IMR-90 (cell line): ENCODE measurements around the gene NR2F2. TPM values are rescaled to one million over a fixed set of nuclear protein-coding genes. Genes with fewer than 3 reads are reported as not detected.
A peak's percentile ranks its signal among the peaks of the same experiment; 100 is the strongest.

Experiments used
- ATAC-seq: fragments of 200-7000 bp; cut with Tn5 transposase; 2 replicates; pipeline ENCODE4 v1.9.1; 2020; ENCODE audit warnings: low read depth, mild to moderate bottlenecking, moderate library complexity
- BruUV-seq: library from RNA; stranded (reverse); fragments of 400-500 nt; replicated peaks from 2 replicates; lab custom pipeline; 2021; lab: Mats Ljungman, UMichigan
- CTCF ChIA-PET: fragments of 300-600 bp; formaldehyde crosslinking; extraction: SDS; loops from one replicate; lab custom pipeline; 2021; ENCODE audit warnings: antibody characterized with exemption; lab: Yijun Ruan, JAX
- POLR2A ChIA-PET: fragments of 300-600 bp; sonication (Branson Sonifier 250); formaldehyde crosslinking; loops from one replicate; lab custom pipeline; 2022; ENCODE audit warnings: antibody characterized with exemption; ENCODE audit not compliant: unreplicated experiment; lab: Charles Lee
- DNase-seq: peaks from one replicate; pipeline ENCODE4 v3.0.0; 2013
- H2AFZ ChIP-seq: replicated peaks from 2 replicates; pipeline ENCODE3; 2013; ENCODE audit warnings: low read length, mild to moderate bottlenecking; ENCODE audit not compliant: poor library complexity
- H2AK5ac ChIP-seq: 2 replicates; pipeline ENCODE4 v1.6.1; 2013; ENCODE audit warnings: low read depth, low read length, inconsistent platforms
- H2AK9ac ChIP-seq: replicated peaks from 2 replicates; pipeline ENCODE3; 2013; ENCODE audit warnings: mild to moderate bottlenecking, low read depth, low read length, moderate library complexity; ENCODE audit not compliant: poor library complexity
- H2BK120ac ChIP-seq: 2 replicates; pipeline ENCODE4 v1.6.1; 2013; ENCODE audit warnings: low read depth, low read length, inconsistent platforms
- H2BK15ac ChIP-seq: 3 replicates; pipeline ENCODE4 v1.6.1; 2013; ENCODE audit warnings: low read depth, low read length, inconsistent platforms
- H2BK20ac ChIP-seq: 2 replicates; pipeline ENCODE4 v1.6.1; 2013; ENCODE audit warnings: low read depth, mild to moderate bottlenecking, inconsistent platforms, low read length, moderate library complexity
- H2BK5ac ChIP-seq: 2 replicates; pipeline ENCODE4 v1.6.1; 2013; ENCODE audit warnings: mild to moderate bottlenecking, low read depth, low read length, inconsistent platforms; ENCODE audit not compliant: poor library complexity, severe bottlenecking
- H3K14ac ChIP-seq: replicated peaks from 2 replicates; pipeline ENCODE4 v1.6.1; 2013; ENCODE audit warnings: low read depth, low read length, inconsistent platforms
- H3K18ac ChIP-seq: 2 replicates; pipeline ENCODE4 v1.6.1; 2013; ENCODE audit warnings: low read depth, low read length, control low read depth
- H3K23ac ChIP-seq: 2 replicates; pipeline ENCODE4 v1.6.1; 2013; ENCODE audit warnings: low read depth, low read length, inconsistent platforms
- H3K27ac ChIP-seq: 2 replicates; pipeline ENCODE4 v1.5.1; 2013; ENCODE audit warnings: mild to moderate bottlenecking, control low read depth, low read length; ENCODE audit not compliant: insufficient read depth
- H3K27me3 ChIP-seq: 2 replicates; pipeline ENCODE4 v1.6.1; 2013; ENCODE audit warnings: low read length; ENCODE audit not compliant: control insufficient read depth, insufficient read depth
- H3K36me3 ChIP-seq: 2 replicates; pipeline ENCODE4 v1.6.1; 2013; ENCODE audit warnings: low read length, mixed read lengths; ENCODE audit not compliant: control insufficient read depth, insufficient read depth
- H3K4ac ChIP-seq: 2 replicates; pipeline ENCODE4 v1.6.1; 2013; ENCODE audit warnings: low read depth, low read length, inconsistent platforms
- H3K4me1 ChIP-seq: 2 replicates; pipeline ENCODE4 v1.6.1; 2013; ENCODE audit warnings: low read length, mixed read lengths; ENCODE audit not compliant: control insufficient read depth, insufficient read depth
- H3K4me2 ChIP-seq: 2 replicates; pipeline ENCODE4 v1.6.1; 2013; ENCODE audit warnings: low read depth, mild to moderate bottlenecking, control low read depth, low read length, moderate library complexity
- H3K4me3 ChIP-seq: 2 replicates; pipeline ENCODE4 v1.5.1; 2013; ENCODE audit warnings: low read depth, mild to moderate bottlenecking, control low read depth, low read length, moderate library complexity; ENCODE audit not compliant: insufficient read depth
- H3K56ac ChIP-seq: 2 replicates; pipeline ENCODE4 v1.6.1; 2013; ENCODE audit warnings: low read length, inconsistent platforms; ENCODE audit not compliant: insufficient read depth; ENCODE audit errors: extremely low read depth
- H3K79me1 ChIP-seq, 2 experiments: 2 replicates each; pipeline ENCODE4 v1.6.1; 2013; ENCODE audit warnings: low read length in 2 of 2, inconsistent platforms in 1 of 2, low read depth in 1 of 2
- H3K9ac ChIP-seq: 2 replicates; pipeline ENCODE4 v1.6.1; 2013; ENCODE audit warnings: low read depth, low read length, control low read depth
- H3K9me1 ChIP-seq: 2 replicates; pipeline ENCODE4 v1.6.1; 2013; ENCODE audit warnings: low read length, inconsistent platforms; ENCODE audit not compliant: insufficient read depth
- H3K9me3 ChIP-seq: 2 replicates; pipeline ENCODE4 v1.6.1; 2013; ENCODE audit warnings: low read length; ENCODE audit not compliant: control insufficient read depth, insufficient read depth
- H4K20me1 ChIP-seq: 2 replicates; pipeline ENCODE4 v1.6.1; 2013; ENCODE audit warnings: low read length, inconsistent platforms; ENCODE audit not compliant: insufficient read depth
- H4K5ac ChIP-seq: 2 replicates; pipeline ENCODE4 v1.6.1; 2013; ENCODE audit warnings: mild to moderate bottlenecking, low read depth, low read length, control low read depth
- H4K8ac ChIP-seq, 2 experiments: 2 replicates each; pipeline ENCODE4 v1.6.1; 2013; ENCODE audit warnings: low read depth in 2 of 2, low read length in 2 of 2, control low read depth in 1 of 2, inconsistent platforms in 1 of 2
- H4K91ac ChIP-seq: 2 replicates; pipeline ENCODE4 v1.6.1; 2013; ENCODE audit warnings: low read depth, low read length, inconsistent platforms; ENCODE audit not compliant: insufficient read depth
- BHLHE40 ChIP-seq: fragments of 150-350 bp; IDR thresholded peaks from 2 replicates; pipeline ENCODE4 v1.6.1; 2016; ENCODE audit warnings: mild to moderate bottlenecking, low read depth, low read length
- CEBPB ChIP-seq: IDR thresholded peaks from 2 replicates; pipeline ENCODE4 v1.6.1; 2012; ENCODE audit warnings: low read depth, low read length, improper control_type of control experiment
- CHD1 ChIP-seq: IDR thresholded peaks from 2 replicates; pipeline ENCODE4 v1.6.1; 2012; ENCODE audit warnings: low read depth, low read length, improper control_type of control experiment
- FOS ChIP-seq: fragments of 150-350 bp; IDR thresholded peaks from 2 replicates; pipeline ENCODE4 v1.6.1; 2016; ENCODE audit warnings: low read depth, low read length
- MAFK ChIP-seq: IDR thresholded peaks from 2 replicates; pipeline ENCODE4 v1.6.1; 2012; ENCODE audit warnings: low read depth, low read length, improper control_type of control experiment
- MAZ ChIP-seq: IDR thresholded peaks from 2 replicates; pipeline ENCODE4 v1.6.1; 2012; ENCODE audit warnings: low read depth, mild to moderate bottlenecking, low read length, improper control_type of control experiment, moderate library complexity, borderline replicate concordance
- MXI1 ChIP-seq: IDR thresholded peaks from 2 replicates; pipeline ENCODE4 v1.6.1; 2012; ENCODE audit warnings: low read depth, mild to moderate bottlenecking, low read length, moderate library complexity, borderline replicate concordance
- NFE2L2 ChIP-seq: fragments of 150-350 bp; IDR thresholded peaks from 2 replicates; pipeline ENCODE4 v1.6.1; 2016; ENCODE audit warnings: low read depth, mild to moderate bottlenecking, low read length
- RCOR1 ChIP-seq: IDR thresholded peaks from 2 replicates; pipeline ENCODE4 v1.6.1; 2012; ENCODE audit warnings: mild to moderate bottlenecking, low read length, improper control_type of control experiment; ENCODE audit not compliant: insufficient replicate concordance
- RFX5 ChIP-seq: IDR thresholded peaks from 2 replicates; pipeline ENCODE4 v1.8.0; 2012; ENCODE audit warnings: low read depth, mild to moderate bottlenecking, low read length, moderate library complexity
- WGBS, 2 experiments: methylation state at CpG; one replicate each; pipeline versions ENCODE4 v1.1.5 to v1.1.7; 2013; ENCODE audit warnings: missing lambda C conversion rate in 2 of 2; ENCODE audit not compliant: insufficient read length in 1 of 2; ENCODE audit errors: extremely low coverage in 2 of 2; 5-methylcytosine and 5-hydroxymethylcytosine counted together
- dilution Hi-C: fragments of 300-500 bp; cut with HindIII; formaldehyde crosslinking; loops from one replicate; pipeline ENCODE4 v1.14.3; 2018; ENCODE audit warnings: low sequenced_read_pairs; ENCODE audit not compliant: unreplicated experiment
- in situ Hi-C: fragments of 300-500 bp; cut with MboI; formaldehyde crosslinking; loops from 3 replicates; pipeline ENCODE4 v1.14.3; 2019; ENCODE audit warnings: low sequenced_read_pairs, inconsistent platforms, mixed read lengths
- intact Hi-C: fragments of 100-400 bp; cut with micrococcal nuclease; formaldehyde crosslinking; loops from 2 replicates; pipeline ENCODE4 v1.10.0; 2022
- polyA plus RNA-seq, 3 experiments: library from polyadenylated mRNA; depleted of rRNA; stranded (reverse); fragments of >200 nt; gene quantifications; 2 replicates each; pipeline ENCODE4 v1.2.3, GENCODE V29; 2012; ENCODE audit warnings: low replicate concordance in 1 of 3
- total RNA-seq: library from RNA; depleted of rRNA; stranded (reverse); fragments of >200 nt; gene quantifications from 2 replicates; pipeline ENCODE4 v1.2.3, GENCODE V29; 2012
- TF ChIP-seq, protein P1 (sequence below): fragments of 150-350 bp; IDR thresholded peaks from 2 replicates; pipeline ENCODE4 v1.6.1; 2016; ENCODE audit warnings: low read depth, mild to moderate bottlenecking, low read length, moderate library complexity, borderline replicate concordance
- TF ChIP-seq, protein P2 (sequence below): conservative IDR thresholded peaks from 2 replicates; pipeline ENCODE4 v1.5.1; 2012; ENCODE audit warnings: mild to moderate bottlenecking, low read depth, low read length, improper control_type of control experiment

NR2F2 gene
- total and polyA plus RNA-seq, 2 of the 4 experiments (the other 2 are of a cell fraction) = 20.3 to 161 TPM

DNA sequence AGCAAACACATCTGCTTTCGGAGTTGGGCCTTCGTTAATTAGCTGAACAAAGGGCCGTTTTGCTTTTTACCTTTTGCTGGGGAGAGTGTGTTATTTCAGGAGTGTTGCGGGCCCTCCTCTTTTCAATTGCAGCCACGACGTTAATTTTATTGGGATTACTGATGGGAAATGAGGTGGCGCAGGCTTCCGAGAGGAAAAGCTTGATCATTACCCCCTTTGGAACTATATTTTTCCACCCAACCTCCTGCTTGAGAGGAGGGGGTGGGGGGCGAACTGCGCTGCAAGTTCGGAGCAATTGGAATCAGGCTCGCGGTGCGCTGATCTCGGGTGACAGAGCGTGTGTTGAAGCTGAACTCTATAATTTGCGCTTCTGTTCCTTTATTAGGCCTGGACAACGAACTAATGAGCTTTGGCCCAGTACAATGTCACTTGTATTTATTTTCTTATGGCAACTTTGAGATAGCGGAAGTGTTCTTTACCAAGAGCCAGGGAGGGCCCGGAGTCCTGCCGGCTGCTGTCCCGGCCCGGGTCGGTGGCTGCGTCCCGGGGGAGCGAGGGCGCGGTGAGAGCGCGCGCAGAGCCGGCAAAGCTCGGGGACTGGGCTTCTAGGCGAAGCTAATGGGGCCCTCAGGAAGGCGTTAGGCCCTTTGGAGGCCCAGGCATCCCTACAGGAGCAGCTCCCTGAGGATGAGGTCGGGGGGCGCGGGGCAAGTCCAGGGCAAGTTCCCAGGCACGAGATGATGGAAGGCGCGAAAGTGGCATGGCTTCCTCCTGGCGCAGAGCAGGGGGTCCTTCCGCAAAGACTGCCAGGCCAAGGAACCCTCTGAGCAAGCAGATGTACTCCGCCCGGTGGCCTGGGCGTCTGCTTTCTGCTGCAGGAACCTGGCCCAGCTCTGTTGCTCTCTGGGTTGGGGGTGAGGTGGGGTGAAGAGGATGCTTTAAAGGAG, 12.9 kb downstream of the NR2F2 start:
- Histone ChIP-seq H3K56ac (peak overlapping the region; percentile 95), H3K9me1 (no peaks in the 10 kb centered on the region), H2AFZ (peak overlapping the region; percentile 47), H4K20me1 (0 out of 2 replicates have a peak, but pooled peaks cover 3% of the 10 kb centered on the region), H4K8ac (peak overlapping the region; percentile 85 to 92), H3K4ac (peak overlapping the region; percentile 98), H3K4me1 (peaks cover 45% of the 10 kb centered on the region), H3K14ac (peak overlapping the region; percentile 92), H4K5ac (peak overlapping the region; percentile 76), H2AK9ac (peak overlapping the region; percentile 90), H3K36me3 (peaks cover 25% of the 10 kb centered on the region; the same call in 1 of the 2 replicates), H3K4me3 (peak overlapping the region; percentile 46), H3K9me3 (no peaks in the 10 kb centered on the region), H3K23ac (peak overlapping the region; percentile 100), H4K91ac (peak overlapping the region; percentile 94), H3K18ac (peak overlapping the region; percentile 88), H2BK15ac (peak overlapping the region; percentile 25; the same call in 1 of the 3 replicates), H2BK20ac (peak overlapping the region; percentile 71), H3K9ac (peak overlapping the region; percentile 80), H3K27ac (peak overlapping the region; percentile 88), H3K27me3 (no peaks in the 10 kb centered on the region), H2BK120ac (peak overlapping the region; percentile 92), H2AK5ac (peak overlapping the region; percentile 92), H3K79me1 (peaks cover 5 to 13% of the 10 kb centered on the region in 2 experiments; a peak in 3 of 4 replicates), H2BK5ac (peak overlapping the region; percentile 92), H3K4me2 (peak overlapping the region; percentile 90)
- dilution Hi-C loops (no loop called here), intact Hi-C loops (no loop called here), in situ Hi-C loops (loop anchor here (10.0 to 25.0 kb wide), 3 partner anchors 781 to 1319 kb away; no protein-coding TSS in a partner anchor)
- BruUV-seq = no TSS peak
- no peak for TF ChIP-seq FOS
- TF ChIP-seq CEBPB = no peak
- TF ChIP-seq MXI1 = no peak
- no peak for TF ChIP-seq RCOR1
- TF ChIP-seq RFX5 = no peak
- TF ChIP-seq, protein P1, sequence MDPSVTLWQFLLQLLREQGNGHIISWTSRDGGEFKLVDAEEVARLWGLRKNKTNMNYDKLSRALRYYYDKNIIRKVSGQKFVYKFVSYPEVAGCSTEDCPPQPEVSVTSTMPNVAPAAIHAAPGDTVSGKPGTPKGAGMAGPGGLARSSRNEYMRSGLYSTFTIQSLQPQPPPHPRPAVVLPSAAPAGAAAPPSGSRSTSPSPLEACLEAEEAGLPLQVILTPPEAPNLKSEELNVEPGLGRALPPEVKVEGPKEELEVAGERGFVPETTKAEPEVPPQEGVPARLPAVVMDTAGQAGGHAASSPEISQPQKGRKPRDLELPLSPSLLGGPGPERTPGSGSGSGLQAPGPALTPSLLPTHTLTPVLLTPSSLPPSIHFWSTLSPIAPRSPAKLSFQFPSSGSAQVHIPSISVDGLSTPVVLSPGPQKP = no peak
- no peak for TF ChIP-seq MAFK
- no peak for TF ChIP-seq MAZ
- no peak for TF ChIP-seq NFE2L2
- TF ChIP-seq CHD1 = no peak
- no peak for TF ChIP-seq BHLHE40
- TF ChIP-seq, protein P2, sequence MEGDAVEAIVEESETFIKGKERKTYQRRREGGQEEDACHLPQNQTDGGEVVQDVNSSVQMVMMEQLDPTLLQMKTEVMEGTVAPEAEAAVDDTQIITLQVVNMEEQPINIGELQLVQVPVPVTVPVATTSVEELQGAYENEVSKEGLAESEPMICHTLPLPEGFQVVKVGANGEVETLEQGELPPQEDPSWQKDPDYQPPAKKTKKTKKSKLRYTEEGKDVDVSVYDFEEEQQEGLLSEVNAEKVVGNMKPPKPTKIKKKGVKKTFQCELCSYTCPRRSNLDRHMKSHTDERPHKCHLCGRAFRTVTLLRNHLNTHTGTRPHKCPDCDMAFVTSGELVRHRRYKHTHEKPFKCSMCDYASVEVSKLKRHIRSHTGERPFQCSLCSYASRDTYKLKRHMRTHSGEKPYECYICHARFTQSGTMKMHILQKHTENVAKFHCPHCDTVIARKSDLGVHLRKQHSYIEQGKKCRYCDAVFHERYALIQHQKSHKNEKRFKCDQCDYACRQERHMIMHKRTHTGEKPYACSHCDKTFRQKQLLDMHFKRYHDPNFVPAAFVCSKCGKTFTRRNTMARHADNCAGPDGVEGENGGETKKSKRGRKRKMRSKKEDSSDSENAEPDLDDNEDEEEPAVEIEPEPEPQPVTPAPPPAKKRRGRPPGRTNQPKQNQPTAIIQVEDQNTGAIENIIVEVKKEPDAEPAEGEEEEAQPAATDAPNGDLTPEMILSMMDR = no peak
- ChIA-PET POLR2A (no interaction called here), CTCF (interaction anchor here (0.9 to 1.6 kb wide), 2 partner anchors 15 to 1084 kb away, joined by 3 to 5 read pairs; no protein-coding TSS in a partner anchor)
- DNase-seq (no peak), ATAC-seq (no peak)
- WGBS, 2 experiments = 9% methylated on average over 22 of the region's 47 CpGs; no CpG with 5 or more reads in 1 of the 2 experiments
